Fibroblast of skin of back (primary cell): ENCODE measurements around the gene TYW1. TPM values are rescaled to one million over a fixed set of nuclear protein-coding genes. Genes with fewer than 3 reads are reported as not detected.
"Not testable (repeated sequence)": the region's sequence is repeated elsewhere in the genome, so short reads cannot be mapped to it uniquely, and the experiment has no call there.

Experiments used
- DNase-seq: peaks from one replicate; pipeline ENCODE4 v3.0.0-alpha.2; 2013
- polyA plus RNA-seq, 2 experiments: library from polyadenylated mRNA; unstranded; fragments of 120-200 nt; gene quantifications; one replicate each; pipeline ENCODE4 v1.2.1, GENCODE V29; 2013; ENCODE audit not compliant: insufficient read length in 2 of 2

The TYW1 gene
- 14.8 TPM for polyA plus RNA-seq (2013, experiment 1 of 2; ENCODE audit: insufficient read length)
- 11.2 TPM for polyA plus RNA-seq (2013, experiment 2 of 2; ENCODE audit: insufficient read length)

- peak; percentile 98 for DNase-seq
Observed at GRCh38 chr7:66996444-66997191, at the start of gene TYW1. TYW1 (plus strand) TSS chr7:66996833; CDS start chr7:66996979, 146 bp downstream.

- no peak for DNase-seq
Observed at GRCh38 chr7:66948480-66949109, 48.0 kb upstream of the TYW1 start.

- no peak for DNase-seq
Observed at GRCh38 chr7:66950311-66950710, 46.3 kb upstream of the TYW1 start.

GRCh38 chr7:66950763-66951162 is 45.9 kb upstream of the TYW1 start:
- DNase-seq, result no peak

GRCh38 chr7:66952343-66953043 is 44.1 kb upstream of the TYW1 start:
- peak; percentile 40 for DNase-seq

- DNase-seq, result no peak
Observed at GRCh38 chr7:66953044-66953427, 43.6 kb upstream of the TYW1 start.

GRCh38 chr7:66957595-66958290 is 38.9 kb upstream of the TYW1 start:
- DNase-seq, result peak; percentile 41

GRCh38 chr7:66958538-66959350 is 37.9 kb upstream of the TYW1 start:
- DNase-seq, result no peak

- DNase-seq, result no peak
Observed at GRCh38 chr7:66960192-66960591, 36.4 kb upstream of the TYW1 start.

- DNase-seq, result no peak
Observed at GRCh38 chr7:66961096-66961495, 35.5 kb upstream of the TYW1 start.

GRCh38 chr7:66964411-66964810 is 32.2 kb upstream of the TYW1 start:
- peak; percentile 44 for DNase-seq

- no peak for DNase-seq
Observed at GRCh38 chr7:66967029-66967428, 29.6 kb upstream of the TYW1 start.

GRCh38 chr7:66969001-66969400 is 27.6 kb upstream of the TYW1 start:
- not testable (repeated sequence) for DNase-seq

GRCh38 chr7:66970310-66970709 is 26.3 kb upstream of the TYW1 start:
- no peak for DNase-seq

GRCh38 chr7:66974986-66975590 is 21.5 kb upstream of the TYW1 start:
- DNase-seq, result no peak

- not testable (repeated sequence) for DNase-seq
Observed at GRCh38 chr7:66978312-66978711, 18.3 kb upstream of the TYW1 start.

GRCh38 chr7:66979013-66979412 is 17.6 kb upstream of the TYW1 start:
- not testable (repeated sequence) for DNase-seq

GRCh38 chr7:66980336-66980735 is 16.3 kb upstream of the TYW1 start:
- DNase-seq, result not testable (repeated sequence)

GRCh38 chr7:66989552-66989951 is 7.1 kb upstream of the TYW1 start:
- DNase-seq, result not testable (repeated sequence)

GRCh38 chr7:66994051-66994450 is 2.6 kb upstream of the TYW1 start:
- DNase-seq, result not testable (repeated sequence)

GRCh38 chr7:66994691-66995049 is 2.0 kb upstream of the TYW1 start:
- DNase-seq, result peak; percentile 93
